HG03064 (cell line): ENCODE results near the gene IRF5.
"Not testable (repeated sequence)": the region's sequence is repeated elsewhere in the genome, so short reads cannot be mapped to it uniquely, and the experiment has no call there.

ENCODE experiments used
- ATAC-seq: cut with Tn5 transposase; IDR thresholded peaks from one replicate; pipeline ENCODE4 v1.9.1; 2021; ENCODE audit warnings: low read depth; ENCODE audit not compliant: unreplicated experiment

IRF5 gene

GRCh38 chr7:128906001-128906765, 31.5 kb upstream of the IRF5 start:
- ATAC-seq: no peak

- ATAC-seq: no peak
Observed at GRCh38 chr7:128906766-128907559, 30.8 kb upstream of the IRF5 start.

GRCh38 chr7:128908750-128909624, 28.7 kb upstream of the IRF5 start:
- ATAC-seq: no peak

- ATAC-seq: no peak
Observed at GRCh38 chr7:128909625-128910568, 27.8 kb upstream of the IRF5 start.

GRCh38 chr7:128910569-128910945, 27.2 kb upstream of the IRF5 start, which contains the start of gene KCP:
KCP (minus strand) TSS chr7:128910709; CDS start chr7:128910676, 33 bp downstream.
- ATAC-seq: no peak

GRCh38 chr7:128911423-128912031, 26.2 kb upstream of the IRF5 start:
- no peak for ATAC-seq

- no peak for ATAC-seq
Observed at GRCh38 chr7:128912281-128912680, 25.4 kb upstream of the IRF5 start.

GRCh38 chr7:128912709-128913495, 24.8 kb upstream of the IRF5 start:
- not testable (repeated sequence) for ATAC-seq

- no peak for ATAC-seq
Observed at GRCh38 chr7:128913870-128914565, 23.7 kb upstream of the IRF5 start.

GRCh38 chr7:128914566-128915151, 23.1 kb upstream of the IRF5 start:
- no peak for ATAC-seq

- ATAC-seq: no peak
Observed at GRCh38 chr7:128915271-128915819, 22.4 kb upstream of the IRF5 start.

- ATAC-seq: no peak
Observed at GRCh38 chr7:128915841-128916642, 21.7 kb upstream of the IRF5 start.

- ATAC-seq: no peak
Observed at GRCh38 chr7:128916643-128916915, 21.1 kb upstream of the IRF5 start.

- no peak for ATAC-seq
Observed at GRCh38 chr7:128917122-128917521, 20.6 kb upstream of the IRF5 start.

- ATAC-seq: no peak
Observed at GRCh38 chr7:128918016-128918665, 19.6 kb upstream of the IRF5 start.

- ATAC-seq: no peak
Observed at GRCh38 chr7:128919241-128919640, 18.5 kb upstream of the IRF5 start.
